Body of pancreas (tissue), 4 donors: ENCODE data around the gene PLXNA3.

ENCODE experiments used
- POLR2A ChIP-seq, 3 donors: fragments of 450-650 bp; IDR thresholded peaks; one replicate each; pipeline ENCODE4 v1.6.1; 2016; ENCODE audit warnings: antibody characterized with exemption in 3 of 3, mild to moderate bottlenecking in 2 of 3
- TF ChIP-seq, protein P1 (sequence below), 7 experiments: fragments of 450-650 bp in 4 of 7; fragments of 200-600 bp in 3 of 7; sonication (generic) in 3 of 7; IDR thresholded peaks; one replicate each; pipeline ENCODE4 v1.5.1; 2016 to 2019; ENCODE audit warnings: antibody characterized with exemption in 7 of 7

DNA sequence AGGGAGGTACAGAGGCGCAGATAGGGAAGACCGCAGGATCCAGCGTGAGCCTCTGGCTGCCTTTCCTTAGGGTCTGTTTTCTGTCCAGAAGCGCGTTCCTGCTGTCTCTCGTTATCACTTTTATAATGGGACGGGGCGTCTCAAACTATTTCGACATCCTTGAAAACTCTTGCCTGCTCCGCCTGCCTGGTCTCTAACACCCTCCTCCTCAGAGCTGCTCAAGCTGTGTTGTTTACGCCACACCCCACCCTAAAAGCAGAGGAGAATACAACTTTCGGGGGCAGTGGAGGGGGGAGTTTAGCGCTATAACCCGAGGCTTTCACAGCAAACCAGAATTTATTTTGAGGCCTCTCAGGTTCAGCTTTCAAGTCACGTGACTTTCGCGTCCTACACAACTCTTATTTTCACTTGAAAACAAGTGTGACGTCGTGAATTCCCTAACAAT, 58.6 kb downstream of the PLXNA3 start:
- no peak for TF ChIP-seq POLR2A (IDR thresholded peaks at IDR 0.05)
- TF ChIP-seq, protein P1, sequence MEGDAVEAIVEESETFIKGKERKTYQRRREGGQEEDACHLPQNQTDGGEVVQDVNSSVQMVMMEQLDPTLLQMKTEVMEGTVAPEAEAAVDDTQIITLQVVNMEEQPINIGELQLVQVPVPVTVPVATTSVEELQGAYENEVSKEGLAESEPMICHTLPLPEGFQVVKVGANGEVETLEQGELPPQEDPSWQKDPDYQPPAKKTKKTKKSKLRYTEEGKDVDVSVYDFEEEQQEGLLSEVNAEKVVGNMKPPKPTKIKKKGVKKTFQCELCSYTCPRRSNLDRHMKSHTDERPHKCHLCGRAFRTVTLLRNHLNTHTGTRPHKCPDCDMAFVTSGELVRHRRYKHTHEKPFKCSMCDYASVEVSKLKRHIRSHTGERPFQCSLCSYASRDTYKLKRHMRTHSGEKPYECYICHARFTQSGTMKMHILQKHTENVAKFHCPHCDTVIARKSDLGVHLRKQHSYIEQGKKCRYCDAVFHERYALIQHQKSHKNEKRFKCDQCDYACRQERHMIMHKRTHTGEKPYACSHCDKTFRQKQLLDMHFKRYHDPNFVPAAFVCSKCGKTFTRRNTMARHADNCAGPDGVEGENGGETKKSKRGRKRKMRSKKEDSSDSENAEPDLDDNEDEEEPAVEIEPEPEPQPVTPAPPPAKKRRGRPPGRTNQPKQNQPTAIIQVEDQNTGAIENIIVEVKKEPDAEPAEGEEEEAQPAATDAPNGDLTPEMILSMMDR (IDR thresholded peaks at IDR 0.05) = no peak
